Measurements from ENCODE around the gene NPEPL1.

The NPEPL1 gene

GRCh38 chr20:58657986-58658385 is 34.6 kb upstream of the NPEPL1 start:
- DNase-seq = no peak

DNA sequence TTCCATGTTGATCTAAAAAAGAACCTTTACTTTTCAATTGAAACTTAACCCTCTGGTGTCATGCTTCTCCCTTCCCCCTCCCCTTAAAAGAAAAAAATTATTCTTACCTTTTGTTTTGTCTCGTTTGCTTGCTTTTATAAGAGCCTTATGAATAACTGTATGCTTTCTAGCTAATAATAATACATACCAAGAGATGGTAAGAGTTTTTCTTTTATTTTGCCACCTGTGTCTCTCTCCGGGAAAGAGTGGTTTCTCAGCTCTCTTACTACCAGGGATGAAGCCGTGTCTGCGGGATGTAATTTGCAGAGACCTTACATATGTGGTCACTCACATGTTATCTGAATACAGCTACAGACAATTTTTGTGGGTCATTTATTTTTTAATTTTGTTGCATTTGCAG is 33.8 kb upstream of the NPEPL1 start:
- no peak for DNase-seq

- DNase-seq = no peak
Observed at GRCh38 chr20:58659841-58660240, 32.8 kb upstream of the NPEPL1 start.

DNA sequence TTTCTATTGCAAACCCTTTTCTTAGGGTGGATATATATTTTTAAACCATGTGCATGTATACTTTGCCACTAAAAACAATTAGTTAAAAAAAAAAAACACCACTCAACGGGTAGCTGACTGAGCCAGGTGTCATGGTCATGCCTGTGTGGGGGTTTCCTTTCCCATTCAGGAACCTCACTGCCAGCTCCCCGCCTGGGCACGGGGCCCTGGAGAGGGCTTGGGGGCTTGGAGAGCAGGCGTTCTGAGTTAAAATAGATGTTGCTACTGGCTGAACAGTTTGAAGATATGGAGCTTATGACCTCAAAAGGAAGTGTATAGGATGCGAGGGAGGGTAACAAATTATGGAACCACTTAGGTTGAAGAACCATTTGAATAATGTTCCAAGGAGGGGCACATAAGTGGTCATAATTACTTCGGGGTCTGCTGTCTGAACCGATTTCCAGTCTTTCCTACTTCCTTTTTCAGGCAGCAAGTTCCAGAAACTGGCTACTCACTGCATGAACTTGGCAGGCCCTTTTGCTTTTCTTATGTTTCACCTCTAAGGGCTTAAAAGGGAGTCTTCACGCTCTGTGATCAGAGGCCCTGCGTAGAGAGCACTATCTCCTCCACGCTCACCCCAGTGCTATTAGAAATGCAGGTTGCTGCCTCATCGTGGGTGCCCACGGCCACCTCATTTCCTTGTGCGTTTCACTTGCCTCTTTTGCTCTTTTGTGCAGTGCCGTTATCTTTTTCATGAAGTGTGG is 31.6 kb upstream of the NPEPL1 start:
- DNase-seq = no peak

GRCh38 chr20:58661598-58662473 is 30.8 kb upstream of the NPEPL1 start:
- no peak for DNase-seq

DNA sequence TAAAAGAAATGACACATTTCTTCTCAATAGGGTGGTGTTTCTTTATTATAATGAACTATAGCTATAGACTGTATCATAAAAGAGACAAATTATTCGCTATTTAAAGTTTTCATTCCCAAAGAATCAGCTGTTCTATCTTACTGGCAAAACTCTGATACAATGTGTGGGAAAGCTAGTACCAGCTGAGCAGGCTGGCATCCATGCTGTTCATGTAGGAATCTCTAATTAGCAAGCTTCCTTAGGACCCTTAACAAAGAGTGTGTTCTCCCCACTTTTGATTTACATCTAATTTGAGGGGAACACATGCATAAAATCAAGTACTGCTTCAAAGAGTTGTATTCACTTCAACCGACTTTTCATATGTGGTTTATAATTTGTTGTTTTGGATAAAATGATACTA is 28.3 kb upstream of the NPEPL1 start:
- DNase-seq = no peak

DNA sequence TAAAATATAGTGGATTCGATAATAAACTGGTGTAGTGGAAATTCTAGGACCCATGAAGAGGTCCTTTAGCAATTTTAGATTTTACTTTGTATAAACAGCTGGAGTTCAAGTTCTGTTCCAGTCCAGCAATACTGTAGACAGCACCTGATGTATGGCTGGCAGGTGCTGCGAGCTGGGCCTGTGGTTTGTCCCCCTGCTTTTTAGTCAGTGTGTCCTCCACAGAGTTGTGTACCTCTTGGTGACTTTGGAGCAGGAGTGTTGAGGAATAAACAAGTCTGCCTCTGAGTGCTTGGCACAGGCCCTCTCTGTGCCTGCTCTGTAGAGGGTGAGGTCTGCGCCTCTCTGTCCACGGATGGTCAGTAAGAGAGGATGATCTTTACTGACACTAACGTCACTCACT is 27.7 kb upstream of the NPEPL1 start:
- no peak for DNase-seq

DNA sequence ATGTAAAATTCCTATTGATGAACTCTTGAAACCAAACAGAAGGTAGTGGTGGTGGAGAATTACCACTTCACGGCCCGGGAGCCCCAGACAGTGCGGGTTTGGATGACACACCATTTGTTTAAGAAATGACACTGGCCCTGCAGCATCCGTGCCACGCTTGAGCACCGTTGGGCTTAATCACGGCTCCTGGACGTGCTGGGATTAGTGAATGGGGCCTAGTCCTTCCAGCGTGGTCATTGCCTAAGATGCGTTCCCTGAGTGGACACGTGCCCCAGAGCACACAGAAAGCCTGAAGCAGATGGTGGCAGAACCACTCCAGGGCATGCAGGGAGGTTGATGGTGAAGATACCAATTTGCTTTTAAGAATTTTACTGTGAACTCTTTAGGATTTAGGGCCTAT is 27.0 kb upstream of the NPEPL1 start:
- no peak for DNase-seq

DNA sequence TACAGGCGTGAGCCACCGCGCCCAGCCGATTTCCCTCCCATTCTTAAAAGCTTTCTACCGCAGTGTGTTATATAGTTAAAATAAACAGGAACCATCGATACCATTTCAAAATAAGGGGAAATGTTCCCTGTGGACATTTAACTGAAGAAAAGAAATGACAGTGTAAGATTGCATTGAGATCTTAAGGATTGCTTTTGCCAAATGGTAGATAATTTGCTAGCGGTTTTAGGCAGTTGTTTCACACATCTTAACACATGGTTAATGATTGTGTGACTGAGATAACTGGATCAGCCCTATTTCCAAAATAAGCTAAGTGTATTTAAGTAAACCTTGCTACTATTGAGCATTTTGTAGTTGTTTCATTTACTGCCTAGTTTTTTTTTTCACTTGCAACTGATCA is 25.9 kb upstream of the NPEPL1 start:
- no peak for DNase-seq

DNA sequence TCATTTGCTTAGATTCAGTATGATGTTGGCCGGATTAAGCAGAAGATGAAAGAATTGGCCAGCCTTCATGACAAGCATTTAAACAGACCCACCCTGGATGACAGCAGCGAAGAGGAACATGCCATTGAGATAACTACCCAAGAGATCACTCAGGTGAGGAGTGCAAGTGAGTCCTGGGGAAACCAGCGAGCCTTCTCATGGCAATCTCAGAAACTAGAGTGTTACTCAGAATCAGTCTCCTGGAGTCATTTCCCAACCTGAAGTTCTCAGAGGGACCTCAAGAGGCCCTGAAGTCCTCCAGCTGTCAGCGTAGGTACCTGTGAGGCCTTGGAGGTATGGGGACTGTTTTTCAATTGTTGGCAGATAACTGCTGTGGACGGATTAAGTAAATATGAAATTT is 24.6 kb upstream of the NPEPL1 start:
- DNase-seq = no peak

- DNase-seq = no peak
Observed at GRCh38 chr20:58668901-58669286, 23.7 kb upstream of the NPEPL1 start.

DNA sequence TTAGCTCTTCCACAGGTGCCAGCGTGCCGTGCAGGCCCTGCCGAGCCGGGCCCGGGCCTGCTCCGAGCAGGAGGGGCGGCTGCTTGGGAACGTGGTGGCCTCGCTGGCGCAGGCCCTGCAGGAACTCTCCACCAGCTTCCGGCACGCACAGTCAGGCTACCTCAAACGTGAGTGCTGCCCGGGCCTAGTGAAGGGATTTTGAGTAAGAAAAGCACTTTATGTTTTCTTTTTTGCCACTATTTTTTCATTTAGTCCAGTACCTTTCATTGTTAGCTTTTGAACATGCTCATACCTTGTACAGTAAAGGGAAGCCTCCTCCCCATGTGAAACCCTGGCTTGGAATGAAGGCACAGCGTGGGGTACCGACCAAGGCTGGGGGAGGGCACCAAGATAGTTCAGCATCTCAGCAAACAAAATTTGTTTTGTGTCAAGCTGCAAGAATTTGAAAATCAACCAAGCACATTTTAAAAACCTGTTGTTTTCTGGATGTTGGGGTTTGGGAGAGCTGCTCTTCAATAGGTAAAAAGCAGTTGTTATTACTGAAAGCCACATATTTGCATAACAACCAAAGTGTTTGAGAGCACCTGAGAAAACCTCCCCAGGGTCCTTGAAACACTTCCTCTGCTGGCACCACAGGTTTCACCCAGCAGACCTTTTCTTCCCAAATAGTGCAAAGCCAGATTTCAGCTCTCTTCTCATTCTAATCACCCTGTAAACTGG is 23.2 kb upstream of the NPEPL1 start:
- DNase-seq = no peak

GRCh38 chr20:58670102-58670501 is 22.5 kb upstream of the NPEPL1 start:
- DNase-seq = no peak

- DNase-seq = no peak
Observed at GRCh38 chr20:58670659-58671058, 21.9 kb upstream of the NPEPL1 start.

DNA sequence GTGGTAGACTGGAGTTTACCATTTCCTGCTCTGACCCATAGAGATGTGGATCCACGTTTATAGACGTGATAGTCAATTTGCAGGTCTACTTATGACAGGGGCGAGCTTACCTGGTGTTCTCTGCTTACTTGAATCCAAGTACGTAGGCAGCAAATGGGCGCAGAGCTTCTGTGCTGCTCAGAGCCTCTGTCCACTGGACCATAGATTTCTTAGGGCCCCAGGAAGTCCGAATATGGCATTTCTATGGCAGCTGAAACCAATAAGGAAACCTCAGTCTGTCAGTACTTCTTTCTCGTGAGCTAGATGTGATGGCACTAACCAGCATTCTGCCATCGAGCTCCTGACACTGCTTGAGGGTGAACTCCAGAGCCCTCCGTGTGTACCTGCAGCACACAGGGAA is 19.5 kb upstream of the NPEPL1 start:
- DNase-seq = no peak

DNA sequence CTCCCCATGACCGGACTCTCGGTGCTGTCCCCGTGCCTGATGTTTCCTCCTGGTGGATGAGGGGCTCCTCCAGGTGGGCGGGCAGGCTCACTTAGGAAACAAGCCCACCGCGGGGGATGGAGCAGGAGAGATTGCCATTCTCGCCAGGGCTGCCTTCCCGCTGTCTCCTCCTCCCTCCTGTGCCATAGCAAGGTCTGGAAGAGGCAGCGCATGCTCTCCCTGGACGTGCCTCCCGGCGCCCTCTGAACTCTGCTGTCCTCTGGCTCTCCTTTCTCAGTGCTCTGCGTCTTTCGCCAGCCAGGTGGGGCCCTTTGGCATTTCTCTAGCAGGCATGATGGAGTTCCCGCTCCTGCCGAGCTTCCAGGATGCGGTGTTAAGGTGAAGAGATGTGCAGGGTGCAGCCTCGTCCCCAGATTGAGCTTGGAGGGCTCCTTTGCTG is 17.4 kb upstream of the NPEPL1 start:
- no peak for DNase-seq

DNA sequence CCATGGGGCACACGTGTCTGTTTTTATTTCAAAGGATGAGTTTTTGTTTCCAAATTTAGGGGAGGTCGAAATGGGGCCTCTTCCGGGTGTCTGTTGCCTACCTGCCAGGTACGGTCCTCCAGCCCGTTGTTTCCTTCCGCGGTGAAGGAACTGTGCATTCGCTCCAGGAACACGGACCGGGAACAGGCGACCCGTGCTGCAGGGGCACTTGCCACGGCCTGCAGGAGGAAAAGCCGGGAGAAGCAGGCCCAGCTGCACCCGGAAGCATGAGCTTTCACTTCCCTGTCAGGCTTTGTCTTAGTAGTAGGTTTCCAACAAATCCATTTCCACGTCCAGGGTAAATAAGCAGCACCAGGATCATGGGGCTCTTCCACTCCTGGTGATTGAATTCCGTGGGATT is 17.0 kb upstream of the NPEPL1 start:
- no peak for DNase-seq

DNA sequence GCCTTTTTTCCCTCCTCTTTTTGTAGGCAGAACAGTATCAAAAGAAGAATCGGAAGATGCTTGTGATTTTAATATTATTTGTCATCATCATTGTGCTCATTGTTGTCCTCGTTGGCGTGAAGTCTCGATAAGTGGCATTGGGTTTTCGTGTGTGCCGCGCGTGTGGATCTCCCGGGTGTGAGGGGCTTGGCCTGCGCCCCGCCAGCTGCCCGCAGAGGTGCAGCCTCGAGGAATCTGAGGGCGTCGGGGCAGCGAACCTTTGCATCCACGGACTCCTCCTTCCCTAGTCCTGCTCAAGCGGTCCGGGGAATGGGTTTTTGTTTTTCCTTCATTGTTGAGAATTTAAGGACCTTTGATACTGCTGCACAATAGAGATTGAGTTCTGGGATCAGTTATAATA is 16.4 kb upstream of the NPEPL1 start:
- DNase-seq = no peak

- DNase-seq = no peak
Observed at GRCh38 chr20:58677079-58677604, 15.5 kb upstream of the NPEPL1 start.

GRCh38 chr20:58677808-58678207 is 14.8 kb upstream of the NPEPL1 start:
- DNase-seq = no peak

- no peak for DNase-seq
Observed at GRCh38 chr20:58678806-58679205, 13.8 kb upstream of the NPEPL1 start.

DNA sequence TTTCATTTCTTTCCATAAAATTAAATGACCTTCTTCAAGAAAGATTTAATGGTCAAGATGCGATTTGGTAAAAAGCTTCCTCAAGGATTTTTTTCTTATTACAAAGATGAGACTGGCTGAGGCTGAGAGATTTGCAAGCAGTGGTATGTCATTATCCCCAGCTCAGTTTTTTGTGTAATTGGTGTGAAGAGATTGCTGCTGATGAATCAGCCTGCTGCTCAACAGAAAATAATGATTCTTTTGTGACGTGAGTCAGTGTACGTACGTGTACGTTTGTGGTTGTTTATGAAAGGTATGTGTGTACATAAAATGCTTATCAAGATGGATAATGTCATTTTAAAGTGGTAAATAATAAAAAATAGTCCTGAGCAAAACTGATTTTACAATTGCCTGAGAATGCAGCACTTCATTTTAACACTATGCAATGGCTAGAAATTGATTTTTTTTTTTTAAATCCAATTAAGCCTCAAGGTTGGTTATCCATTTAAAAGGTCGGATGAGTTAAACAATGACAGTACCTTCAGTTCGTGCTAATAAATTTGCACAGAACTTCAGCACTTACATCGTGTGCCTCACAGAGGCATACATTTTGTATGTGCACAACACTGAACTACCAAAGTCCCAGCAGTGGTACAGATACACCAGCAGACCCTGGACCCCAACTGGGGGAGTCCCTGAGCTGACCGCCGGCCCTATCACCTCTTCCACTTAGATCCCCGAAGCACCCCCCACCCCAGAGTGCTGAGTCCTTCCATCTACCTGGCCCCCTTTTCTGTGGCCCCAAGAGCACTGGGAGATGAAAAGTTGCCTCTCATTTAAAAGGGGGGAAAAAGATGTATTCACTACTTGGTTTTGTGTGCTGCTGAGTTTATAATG is 9.7 kb upstream of the NPEPL1 start:
- DNase-seq = no peak
